NCI-H526 treated with DMSO at 0.1 percent for 48 hours (cell line): ENCODE data around the gene CD302.
"Not testable (repeated sequence)": the region's sequence is repeated elsewhere in the genome, so short reads cannot be mapped to it uniquely, and the experiment has no call there.

Experiments
- DNase-seq: peaks from one replicate; lab custom pipeline; 2025; lab: John Stamatoyannopoulos, UW

CD302 gene

DNA sequence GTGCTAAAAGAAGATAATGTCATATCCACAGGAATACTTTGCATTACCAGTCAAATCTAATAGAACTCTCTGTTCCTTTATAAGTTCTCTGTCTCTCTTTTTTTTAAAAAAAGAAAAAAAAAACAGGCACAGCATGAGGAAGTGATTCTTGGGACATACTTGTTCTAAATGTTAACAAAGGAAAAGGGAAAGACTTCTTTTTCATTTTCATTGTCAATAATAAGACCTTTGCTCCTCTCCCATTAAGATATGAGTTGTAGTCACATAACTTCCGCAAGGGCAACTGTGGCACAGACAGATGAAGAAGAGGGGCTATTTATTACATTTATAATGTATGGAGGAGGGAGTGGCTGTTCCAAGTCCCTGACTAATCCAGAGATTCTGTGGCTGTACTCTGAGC lies 4.7 kb downstream of the CD302 start:
- no peak for DNase-seq

DNA sequence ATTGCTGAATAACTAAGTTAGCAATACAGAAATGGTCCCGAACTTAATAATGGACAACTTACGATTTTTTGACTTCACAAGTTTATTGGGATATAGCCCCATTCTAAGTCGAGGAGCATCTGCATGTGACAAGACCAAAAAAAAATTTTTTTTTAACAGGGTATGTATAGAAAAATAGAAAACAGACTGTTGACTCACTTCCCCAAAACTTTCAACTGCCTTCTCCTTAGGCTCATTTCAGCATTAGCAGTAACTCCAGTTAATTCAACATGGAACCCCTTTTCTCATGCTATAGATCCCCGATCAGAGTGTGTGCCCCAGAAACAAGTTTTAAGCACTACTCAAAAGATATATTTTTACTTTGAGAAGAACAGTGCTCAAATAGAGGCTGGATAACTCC lies 5.4 kb downstream of the CD302 start:
- no peak for DNase-seq

DNA sequence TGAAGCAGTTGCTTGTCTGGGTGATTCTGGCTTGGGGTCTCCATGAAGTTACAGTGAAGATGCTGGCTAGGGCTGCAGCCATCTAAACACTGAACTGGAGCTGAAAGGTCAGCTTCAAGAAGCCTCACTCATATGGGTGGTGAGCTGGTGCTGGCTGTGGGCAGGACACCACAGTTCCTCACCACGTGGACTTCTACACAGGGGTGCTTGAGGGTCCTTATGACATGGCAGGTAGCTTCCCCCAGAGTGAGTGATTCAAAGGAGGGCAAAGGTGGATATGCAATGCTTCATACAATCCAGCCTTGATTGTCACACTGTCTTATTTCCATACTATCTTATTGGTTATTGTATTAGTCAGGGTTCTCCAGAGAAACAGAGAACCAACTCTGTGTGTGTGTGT lies 6.0 kb downstream of the CD302 start:
- no peak for DNase-seq

DNA sequence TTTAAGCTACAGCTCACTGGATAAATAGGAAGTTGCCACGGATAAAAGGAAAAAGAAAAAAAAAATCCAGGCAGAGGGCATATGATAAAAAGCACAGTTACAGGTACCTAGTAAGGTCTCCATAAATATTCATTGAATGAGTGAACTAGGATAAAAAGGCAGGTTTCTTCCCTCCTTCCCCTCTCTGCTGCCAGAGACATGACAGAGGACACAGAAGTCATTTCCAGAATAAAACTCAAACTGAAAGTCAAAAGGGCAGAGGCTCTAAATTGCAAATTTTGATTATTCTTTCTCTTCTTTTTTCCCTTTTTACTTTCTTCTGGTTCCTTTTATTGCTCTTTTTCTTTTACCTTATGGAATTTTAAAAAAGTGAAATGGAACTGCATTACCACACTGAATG lies 7.7 kb downstream of the CD302 start:
- DNase-seq: no peak

DNA sequence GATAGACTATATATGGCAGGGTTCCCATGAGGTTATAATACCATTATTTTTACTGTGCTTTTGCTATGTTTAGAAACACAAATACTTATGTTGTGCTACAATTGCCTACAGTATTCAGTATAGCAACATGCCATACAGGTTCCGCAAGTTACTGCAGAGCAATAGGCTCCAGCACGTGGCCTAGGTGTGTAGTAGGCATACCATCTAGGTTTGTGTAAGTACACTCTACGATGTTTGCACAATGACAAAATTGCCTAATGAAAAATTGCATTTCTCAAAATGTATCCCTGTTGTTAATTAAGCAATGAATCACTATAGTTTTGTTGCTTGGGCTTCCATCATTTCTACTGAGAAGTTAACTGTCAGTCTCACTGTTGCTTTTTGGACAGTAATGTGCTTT lies 9.8 kb downstream of the CD302 start:
- no peak for DNase-seq

DNA sequence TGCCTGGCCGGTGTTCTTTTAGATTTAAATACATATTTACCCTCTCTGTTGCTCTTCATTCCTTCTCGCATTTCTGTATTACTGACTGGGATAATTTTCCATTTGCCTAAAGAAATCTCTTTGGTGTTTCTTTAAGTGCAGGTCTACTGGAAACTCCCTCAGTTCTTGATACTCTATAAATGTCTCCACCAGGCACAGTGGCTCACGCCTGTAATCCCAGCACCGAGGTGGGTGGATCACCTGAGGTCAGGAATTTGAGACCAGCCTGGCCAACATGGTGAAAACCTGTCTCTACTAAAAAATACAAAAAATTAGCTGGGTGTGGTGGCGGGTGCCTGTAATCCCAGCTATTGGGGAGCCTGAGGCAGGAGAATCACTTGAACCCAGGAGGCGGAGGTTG lies 10.4 kb downstream of the CD302 start:
- not testable (repeated sequence) for DNase-seq

DNA sequence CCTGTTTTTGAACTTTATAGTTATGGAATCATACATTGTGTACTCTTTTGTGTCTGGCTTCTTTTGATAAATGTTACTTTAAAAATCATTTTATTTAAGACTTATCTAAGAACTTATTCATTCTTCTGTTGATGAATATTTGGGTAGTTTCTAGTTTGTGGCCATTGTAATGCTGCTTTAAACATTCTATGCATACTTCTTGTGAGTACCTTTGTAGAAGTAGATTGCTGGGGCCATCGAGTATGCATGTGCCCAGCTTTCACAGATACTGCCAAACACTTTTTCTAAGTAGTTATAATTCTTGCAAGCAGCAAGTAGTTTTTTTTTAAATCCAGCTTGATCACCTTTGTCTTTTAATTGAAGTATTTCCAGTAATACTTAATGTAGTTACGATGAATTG lies 11.1 kb downstream of the CD302 start:
- no peak for DNase-seq

DNA sequence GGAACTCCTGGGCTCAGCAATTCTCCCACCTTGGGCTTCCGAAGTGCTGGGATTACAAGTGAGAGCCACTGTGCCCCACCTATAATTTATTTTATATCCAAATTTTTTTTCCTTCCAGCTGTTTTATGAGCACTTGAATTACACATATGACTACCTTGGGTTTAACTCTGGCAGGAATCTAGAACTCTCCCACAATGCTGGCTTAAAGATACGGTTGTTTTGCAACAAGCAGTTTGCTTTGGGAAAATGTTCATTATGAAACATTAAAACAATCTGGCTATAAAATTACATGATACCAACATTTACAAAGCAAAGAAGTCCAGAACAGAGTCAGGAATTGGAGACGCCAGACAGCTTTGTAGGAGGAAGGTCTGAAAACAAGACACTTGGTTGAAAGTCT lies 12.8 kb downstream of the CD302 start:
- DNase-seq: no peak

DNA sequence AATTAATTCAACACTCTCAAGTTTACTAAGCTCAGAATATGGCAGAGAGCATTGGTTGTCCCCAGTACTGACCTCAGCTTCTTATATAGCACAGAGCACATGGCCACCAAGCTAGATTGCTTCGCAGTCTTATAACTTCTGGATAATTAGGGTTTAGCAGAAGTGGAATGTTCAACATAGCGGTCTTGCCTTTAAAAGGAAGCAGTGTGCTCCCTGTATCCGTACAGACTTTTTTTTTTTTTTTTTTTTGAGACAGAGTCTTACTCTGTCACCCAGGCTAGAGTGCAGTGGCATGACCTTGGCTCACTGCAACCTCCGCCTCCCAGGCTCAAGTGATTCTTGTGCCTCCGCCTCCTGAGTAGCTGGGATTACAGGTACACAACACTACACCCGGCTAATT lies 13.3 kb downstream of the CD302 start:
- not testable (repeated sequence) for DNase-seq

DNA sequence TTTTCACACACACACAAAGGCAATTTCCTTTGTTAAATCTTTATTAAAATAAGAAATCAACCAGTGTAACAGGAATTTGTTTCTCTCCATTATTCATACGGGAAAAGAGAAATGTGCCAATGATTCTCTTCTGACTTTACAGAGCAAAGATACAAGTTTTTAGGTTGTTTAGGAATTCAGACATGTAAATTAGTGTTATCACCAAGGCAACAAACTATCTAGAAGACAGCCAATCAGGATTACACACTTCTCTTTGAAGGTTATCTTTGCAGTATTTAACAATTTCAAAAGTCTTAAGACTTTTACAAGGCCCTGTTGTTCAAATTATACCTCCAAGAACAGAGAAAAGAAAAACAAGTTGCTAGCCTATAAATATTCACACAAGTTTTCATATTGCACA lies 14.5 kb downstream of the CD302 start:
- no peak for DNase-seq

DNA sequence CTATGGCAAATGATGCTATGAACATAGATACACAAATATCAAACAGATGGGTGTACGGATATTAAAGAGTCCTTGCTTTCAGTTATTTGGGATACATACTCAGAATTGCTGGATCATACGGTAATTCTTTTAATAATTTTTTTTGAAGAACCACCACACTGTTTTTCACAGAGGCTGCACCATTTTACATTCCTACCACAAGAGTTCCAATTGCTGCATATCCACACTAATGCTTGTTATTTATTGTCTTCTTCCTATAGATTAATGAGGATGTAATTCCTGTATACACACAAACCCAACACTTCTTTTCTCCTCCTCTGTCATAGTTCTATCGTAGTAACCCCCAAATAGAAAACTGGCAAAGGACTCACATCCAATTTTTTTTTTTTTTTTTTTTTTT lies 21.7 kb downstream of the CD302 start:
- DNase-seq: no peak

DNA sequence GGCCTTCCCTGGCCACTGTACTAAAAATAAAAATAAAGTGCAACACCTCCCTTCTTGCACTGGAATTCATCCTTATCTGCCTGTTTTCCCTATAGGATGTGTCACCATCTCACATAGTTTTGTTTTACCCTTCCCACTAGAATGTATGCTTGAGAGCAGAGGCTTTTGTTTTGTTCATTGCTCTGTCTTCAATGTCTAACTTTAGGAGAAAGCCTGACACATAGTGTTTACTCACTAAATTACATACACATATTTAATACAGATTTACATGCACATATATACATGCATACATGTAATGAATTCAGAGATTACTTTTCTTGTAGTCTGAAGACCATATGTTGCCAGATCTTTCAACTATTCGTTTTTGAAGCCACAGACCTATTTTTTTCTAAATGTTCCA lies 23.0 kb downstream of the CD302 start:
- no peak for DNase-seq

DNA sequence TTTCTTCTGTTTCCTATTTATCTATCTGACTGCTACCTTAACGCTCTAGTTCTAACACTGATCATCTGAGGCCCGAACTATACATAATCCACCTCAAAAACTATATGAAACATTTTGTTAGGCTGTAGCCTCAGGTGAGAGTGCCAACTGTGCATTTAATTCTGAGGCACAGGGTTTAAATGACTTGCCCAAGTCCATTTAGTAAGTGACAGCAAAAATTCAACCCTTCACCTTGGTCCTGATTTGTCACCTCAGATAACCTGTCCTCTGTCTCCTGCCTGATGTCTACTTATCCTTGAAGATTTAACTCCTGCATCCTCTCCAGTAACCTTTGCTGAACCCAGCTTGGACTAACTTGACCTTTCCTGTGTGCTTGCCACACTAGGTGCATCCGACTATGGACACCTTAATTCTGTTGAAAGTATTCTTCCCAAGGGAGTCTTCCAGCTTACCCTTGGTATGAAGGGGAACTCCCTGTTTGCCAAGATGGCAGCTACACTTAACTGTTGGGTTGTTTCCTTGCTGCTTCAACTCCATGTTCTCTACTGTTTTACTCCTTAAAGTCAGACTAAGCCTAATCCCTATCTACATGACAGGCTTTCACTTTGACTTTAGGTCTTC lies 23.5 kb downstream of the CD302 start:
- DNase-seq: no peak

DNA sequence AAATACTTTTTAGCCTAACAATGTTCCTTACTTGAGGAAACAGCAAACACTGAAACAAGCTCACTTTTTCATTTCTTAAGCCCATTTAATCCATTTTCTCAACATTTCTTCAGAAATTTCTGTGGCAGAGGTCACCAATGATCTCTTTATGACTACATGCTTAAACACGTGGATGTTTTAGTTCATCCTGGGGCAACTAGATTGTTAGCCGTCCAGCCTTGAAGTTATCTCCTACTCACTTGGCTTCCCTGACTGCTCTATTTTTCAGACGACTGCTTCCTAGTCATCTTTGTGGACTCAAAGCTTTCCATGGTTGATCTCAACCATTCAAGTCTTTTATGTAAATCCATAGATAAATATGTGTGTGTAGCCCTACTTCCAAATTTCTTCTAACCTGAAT lies 24.1 kb downstream of the CD302 start:
- DNase-seq: no peak

DNA sequence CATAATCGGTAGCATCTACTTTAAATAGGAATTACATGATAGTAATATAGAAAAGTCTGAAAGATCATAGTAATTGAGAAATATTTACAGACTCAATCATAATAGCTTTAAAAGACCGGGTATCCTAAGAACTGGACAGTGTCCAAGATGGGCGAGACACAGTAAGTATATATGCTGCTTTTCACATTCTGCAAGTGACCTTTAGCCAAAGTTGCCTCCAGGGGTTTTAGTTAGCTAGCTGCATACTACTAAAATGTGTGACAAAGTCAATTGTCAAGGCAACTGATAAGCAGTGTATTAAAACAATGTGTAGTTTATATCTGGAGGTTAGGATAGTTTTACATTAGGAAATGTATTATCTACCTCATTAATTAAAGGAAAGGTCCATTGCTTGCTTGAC lies 24.6 kb downstream of the CD302 start:
- no peak for DNase-seq

DNA sequence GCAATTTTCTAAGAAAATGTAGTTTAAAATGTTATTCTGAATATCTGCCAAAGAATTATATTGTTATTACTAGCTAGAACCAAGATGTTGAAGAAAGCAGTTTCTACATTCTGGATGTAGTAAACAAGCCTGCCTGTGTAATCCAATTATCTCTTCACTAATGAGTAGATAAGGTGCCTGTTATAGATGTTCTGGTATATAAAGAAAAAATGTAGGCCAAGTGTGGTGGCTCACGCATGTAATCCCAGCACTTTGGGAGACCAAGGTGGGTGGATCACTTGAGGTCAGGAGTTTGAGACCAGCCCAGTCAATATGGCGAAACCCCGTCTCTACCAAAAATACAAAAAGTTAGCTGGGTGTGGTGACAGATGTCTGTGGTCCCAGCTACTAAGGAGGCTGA lies 28.9 kb downstream of the CD302 start:
- DNase-seq: no peak

DNA sequence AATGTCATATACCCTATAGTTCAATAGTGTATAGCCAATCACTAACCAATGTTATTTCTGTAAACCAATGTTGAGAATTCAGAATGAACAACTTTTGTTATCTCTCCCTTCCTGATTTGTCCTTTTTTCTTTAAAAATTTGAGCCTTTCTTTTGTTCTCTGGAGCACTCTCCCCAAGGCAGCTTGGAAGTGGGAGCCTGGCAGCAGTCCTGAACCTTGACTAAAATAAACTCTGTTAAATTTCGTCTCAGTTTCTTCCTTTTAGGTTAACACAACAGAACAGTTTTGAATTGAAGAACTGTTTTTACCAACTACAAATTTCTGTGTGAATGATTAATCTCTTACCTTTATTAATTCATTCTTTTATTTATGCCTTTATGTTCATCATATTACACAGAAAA lies 35.9 kb downstream of the CD302 start:
- DNase-seq: no peak

DNA sequence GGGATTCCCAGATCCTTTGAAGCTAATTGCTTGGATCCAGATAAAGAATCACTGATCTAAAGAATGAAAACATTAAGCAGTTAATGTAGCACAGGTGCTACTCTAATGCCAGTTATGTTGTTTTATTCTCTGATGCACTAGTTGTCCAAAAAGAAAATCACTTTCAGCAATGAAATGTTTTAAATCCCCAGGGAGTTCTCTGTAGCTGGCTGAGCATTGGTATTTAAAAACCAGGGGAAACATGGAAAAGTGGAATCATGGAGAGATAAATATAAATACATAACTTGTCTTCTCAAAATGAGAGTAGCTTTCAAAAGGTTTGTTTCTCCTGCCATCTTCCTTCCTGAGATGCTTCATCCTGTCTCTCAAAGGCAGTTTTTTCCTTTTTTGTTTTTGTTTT lies 37.7 kb downstream of the CD302 start:
- no peak for DNase-seq

DNA sequence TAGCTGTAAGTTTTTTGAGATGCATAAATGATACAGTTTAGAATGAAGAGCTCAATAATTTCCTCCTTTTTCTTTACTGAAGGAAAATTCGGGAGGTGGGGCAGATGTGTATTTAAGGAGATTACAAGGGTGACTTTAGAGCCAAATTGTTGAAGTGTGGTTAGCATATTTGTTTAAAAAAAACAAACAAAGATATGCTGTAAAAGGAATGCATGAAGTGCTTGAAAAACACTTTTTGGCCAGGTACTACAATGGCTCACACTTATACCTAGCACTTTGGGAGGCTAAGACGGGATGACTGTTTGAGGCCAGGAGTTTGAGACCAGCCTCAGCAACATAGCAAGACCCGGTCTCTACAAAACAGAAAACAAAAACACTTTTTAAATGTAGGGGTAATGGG lies 38.4 kb downstream of the CD302 start:
- DNase-seq: no peak

DNA sequence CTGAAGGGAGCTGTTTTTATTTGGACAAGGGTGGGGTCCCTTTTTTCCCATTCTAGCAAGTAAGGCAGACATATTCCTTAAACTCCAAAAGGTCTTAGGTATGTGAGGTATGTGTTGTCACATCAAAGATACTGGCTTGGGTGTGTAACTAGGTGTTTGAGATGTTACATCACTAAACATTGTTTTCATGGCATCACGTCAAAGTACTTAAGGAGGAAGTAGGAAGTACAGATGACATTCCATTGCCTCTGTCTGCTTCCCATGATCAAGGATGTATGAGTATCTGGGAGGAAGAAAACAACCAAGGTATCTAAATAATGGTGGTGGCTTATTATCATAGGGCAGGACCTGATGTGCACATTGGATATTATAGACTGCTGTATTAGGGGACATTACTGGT lies 39.3 kb downstream of the CD302 start:
- no peak for DNase-seq

DNA sequence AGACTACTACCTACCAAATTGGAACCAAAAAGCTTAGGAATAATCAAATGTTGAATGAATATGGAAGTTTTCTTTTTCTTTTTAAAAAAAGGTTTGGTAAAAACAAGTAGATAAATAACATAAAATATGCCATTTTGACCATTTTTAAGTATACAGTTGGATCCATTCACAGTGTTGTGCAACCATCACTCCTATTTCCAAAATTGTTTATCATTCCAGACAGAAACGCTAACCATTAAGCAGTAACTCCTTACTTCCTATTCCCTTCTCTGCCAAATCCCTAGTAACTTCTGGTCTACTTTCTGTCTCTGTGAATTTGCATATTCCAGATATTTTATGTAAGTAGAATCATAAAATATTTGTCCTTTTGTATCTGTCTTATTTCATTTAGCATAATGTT lies 39.8 kb downstream of the CD302 start:
- no peak for DNase-seq

DNA sequence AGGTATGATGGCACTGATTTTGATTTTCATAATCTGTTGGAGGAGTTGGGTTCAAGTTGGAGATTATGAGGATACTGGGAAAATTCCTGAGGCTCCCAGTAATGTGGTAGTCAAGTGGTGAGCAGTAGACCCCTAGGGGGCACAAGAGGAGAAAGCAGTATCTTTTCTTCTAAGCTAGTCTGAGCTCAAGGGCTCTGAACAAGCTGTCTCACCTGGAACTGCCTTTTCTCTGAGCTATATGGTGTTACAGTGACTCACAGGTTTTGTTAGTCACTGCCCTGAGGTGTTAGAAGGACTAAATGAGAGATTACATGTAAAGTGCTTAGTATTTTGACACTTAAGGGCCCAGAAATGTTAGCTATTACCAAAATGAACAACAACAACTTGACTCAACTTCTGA lies 42.2 kb downstream of the CD302 start:
- DNase-seq: no peak

DNA sequence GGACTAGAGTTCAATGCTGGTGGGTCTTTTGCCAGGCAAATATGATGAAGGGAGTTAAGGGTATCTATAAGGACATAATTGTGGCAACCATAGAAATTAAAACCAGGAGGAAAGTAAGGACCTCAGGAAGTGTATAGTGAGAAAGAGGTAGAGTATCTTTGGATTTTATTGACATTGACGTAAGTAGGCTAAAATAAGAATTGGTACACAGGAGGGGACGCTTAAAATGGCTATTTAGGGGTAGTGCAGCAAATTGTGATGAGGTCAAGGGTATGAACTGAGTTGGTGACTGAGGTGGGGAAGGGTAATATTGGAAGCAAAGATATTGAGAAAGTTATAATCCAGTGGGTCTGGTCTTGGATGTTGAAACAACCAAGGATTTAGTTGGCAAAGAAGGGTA lies 43.0 kb downstream of the CD302 start:
- no peak for DNase-seq

DNA sequence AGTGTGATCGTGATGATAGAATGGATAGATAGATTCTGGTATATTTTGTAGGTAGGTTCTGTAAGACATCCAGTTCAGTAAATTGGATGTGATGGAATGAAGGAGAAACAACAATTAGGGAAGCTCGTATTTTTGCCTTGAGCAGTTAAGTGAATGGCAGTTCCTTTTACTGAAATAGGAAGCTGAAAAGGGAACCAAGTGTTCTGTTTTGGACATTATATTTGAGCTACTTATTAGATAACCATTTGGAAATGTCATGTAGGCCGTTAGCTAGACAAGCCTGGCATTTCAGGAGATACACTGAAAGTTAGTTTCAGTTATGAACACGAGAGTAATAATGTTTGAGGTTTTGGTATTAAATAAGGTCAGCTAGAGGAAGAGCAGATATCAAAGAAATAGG lies 44.2 kb downstream of the CD302 start:
- DNase-seq: no peak

DNA sequence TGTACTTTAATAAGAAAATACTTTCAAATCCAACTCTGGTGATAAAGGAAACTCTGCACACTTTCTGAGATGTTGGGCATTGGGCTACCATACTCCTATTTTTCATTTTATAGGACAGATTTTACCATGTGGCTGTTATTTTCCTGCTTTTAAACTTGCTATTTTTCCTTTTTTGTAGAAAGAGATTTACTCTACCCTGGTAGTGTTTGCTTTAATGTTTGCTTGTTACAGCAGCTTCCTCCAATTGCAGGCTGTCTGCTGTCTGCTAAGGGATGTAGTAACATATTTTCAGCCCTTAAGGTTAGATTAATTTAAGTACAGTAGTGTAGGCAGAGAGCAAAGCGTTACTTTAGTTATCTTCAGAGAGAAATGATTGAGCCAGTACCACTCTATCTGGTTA lies 47.1 kb downstream of the CD302 start:
- DNase-seq: no peak
